Measurements from ENCODE around the gene LGMN. TPM values are rescaled to one million over a fixed set of nuclear protein-coding genes. Genes with fewer than 3 reads are reported as not detected.

Gene LGMN
- total RNA-seq, 1 donor from 2014 or later = 1.4 TPM

GRCh38 chr14:92710001-92710341 is 38.5 kb downstream of the LGMN start:
- DNase-seq = no peak
- no peaks in the 10 kb centered on the region for H3K27me3 Mint-ChIP-seq
- H3K4me3 Mint-ChIP-seq = no peak overlapping the region
- H3K36me3 Mint-ChIP-seq (ENCODE audit: low read depth) = no peaks in the 10 kb centered on the region
- no peaks in the 10 kb centered on the region for H3K4me1 Mint-ChIP-seq
- no peak overlapping the region for H3K27ac Mint-ChIP-seq
- intact Hi-C loops (cut with micrococcal nuclease) = no loop called here
- H3K9me3 Mint-ChIP-seq = no peaks in the 10 kb centered on the region

DNA sequence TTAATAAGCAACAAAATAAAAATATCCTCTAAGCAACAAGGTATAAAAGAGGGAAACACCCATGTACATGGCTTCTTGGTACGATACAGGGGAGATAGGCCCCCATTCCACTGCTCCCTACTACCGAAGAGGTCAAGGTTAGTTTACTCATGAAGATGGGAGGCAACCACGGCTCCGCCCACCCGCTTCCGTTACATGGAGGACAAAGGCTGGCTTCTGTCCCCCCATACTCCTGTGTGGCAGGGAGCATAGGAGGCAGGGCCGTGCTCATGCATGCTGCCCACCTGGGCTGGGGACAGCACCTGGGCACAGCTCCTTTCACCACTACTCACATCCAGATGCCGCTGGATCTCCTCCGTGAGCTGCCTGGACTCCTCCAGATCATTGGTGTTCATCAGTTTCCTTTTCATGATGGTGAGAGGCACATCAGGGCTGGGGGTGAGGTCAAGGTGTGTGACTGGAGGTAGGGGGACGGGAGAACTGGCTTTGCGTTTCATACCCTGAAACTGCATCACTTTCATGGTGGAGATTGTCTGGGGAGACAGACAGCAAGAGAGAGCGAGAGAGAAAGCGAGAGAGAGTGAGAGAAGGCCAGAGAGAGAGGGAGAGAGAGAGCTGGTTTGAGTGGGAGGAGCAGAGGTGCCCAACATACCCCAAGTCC is 39.0 kb downstream of the LGMN start:
- no peak for DNase-seq
- no peak overlapping the region for H3K4me3 Mint-ChIP-seq
- H3K36me3 Mint-ChIP-seq (ENCODE audit: low read depth) = no peaks in the 10 kb centered on the region
- no peak overlapping the region for H3K27ac Mint-ChIP-seq
- intact Hi-C loops (cut with micrococcal nuclease) = no loop called here
- H3K9me3 Mint-ChIP-seq = no peaks in the 10 kb centered on the region
- peaks cover 4% of the 10 kb centered on the region for H3K27me3 Mint-ChIP-seq
- no peaks in the 10 kb centered on the region for H3K4me1 Mint-ChIP-seq

DNA sequence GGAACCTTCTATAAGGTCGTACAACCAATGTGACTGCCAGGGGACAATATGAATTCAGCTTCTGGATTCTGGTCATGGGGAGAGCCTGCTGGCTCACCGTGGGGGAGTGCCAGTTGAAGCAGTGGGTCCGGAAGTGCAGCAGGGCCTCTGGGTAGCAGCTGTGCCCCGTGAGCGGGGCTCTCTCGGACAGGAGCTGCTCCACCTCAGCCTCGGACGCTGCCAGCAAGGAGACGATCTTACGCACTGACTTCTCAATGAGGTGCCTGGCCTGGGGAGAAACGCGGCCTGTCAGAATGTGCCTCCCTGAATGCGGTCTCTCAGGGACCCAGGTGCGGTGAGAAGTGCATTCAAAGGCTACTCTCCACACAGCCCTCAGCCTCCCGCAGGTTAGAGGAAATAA is 42.0 kb downstream of the LGMN start:
- Mint-ChIP-seq H3K36me3 (ENCODE audit: low read depth) (no peaks in the 10 kb centered on the region), H3K4me1 (no peaks in the 10 kb centered on the region), H3K9me3 (no peaks in the 10 kb centered on the region), H3K4me3 (no peak overlapping the region), H3K27me3 (peaks cover 6% of the 10 kb centered on the region), H3K27ac (no peak overlapping the region)
- intact Hi-C loops (cut with micrococcal nuclease) = no loop called here
- DNase-seq = no peak

DNA sequence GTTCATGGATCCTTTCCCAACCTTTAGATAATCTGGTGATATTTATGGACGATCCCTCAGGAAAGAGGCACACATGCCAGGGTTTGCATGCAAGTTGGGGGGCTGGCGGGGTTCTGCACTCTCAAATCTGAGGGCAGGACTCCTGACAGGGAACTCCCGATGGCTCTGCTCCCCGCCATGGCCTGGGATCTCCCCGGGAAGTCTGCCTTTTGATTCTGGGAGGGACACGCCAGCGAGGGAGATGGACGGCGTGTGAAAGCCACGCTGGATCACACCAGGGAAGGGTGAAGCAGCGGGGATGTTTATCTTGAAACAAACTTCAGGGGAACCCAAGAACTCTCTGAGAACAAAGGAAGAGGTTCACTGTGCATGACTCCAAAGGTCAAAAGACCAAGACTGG is 43.6 kb downstream of the LGMN start:
- no peak overlapping the region for H3K4me3 Mint-ChIP-seq
- peaks cover 13% of the 10 kb centered on the region for H3K27me3 Mint-ChIP-seq
- H3K27ac Mint-ChIP-seq = no peak overlapping the region
- no peaks in the 10 kb centered on the region for H3K9me3 Mint-ChIP-seq
- no peaks in the 10 kb centered on the region for H3K36me3 Mint-ChIP-seq (ENCODE audit: low read depth)
- intact Hi-C loops (cut with micrococcal nuclease) = no loop called here
- DNase-seq = no peak
- H3K4me1 Mint-ChIP-seq = no peaks in the 10 kb centered on the region

DNA sequence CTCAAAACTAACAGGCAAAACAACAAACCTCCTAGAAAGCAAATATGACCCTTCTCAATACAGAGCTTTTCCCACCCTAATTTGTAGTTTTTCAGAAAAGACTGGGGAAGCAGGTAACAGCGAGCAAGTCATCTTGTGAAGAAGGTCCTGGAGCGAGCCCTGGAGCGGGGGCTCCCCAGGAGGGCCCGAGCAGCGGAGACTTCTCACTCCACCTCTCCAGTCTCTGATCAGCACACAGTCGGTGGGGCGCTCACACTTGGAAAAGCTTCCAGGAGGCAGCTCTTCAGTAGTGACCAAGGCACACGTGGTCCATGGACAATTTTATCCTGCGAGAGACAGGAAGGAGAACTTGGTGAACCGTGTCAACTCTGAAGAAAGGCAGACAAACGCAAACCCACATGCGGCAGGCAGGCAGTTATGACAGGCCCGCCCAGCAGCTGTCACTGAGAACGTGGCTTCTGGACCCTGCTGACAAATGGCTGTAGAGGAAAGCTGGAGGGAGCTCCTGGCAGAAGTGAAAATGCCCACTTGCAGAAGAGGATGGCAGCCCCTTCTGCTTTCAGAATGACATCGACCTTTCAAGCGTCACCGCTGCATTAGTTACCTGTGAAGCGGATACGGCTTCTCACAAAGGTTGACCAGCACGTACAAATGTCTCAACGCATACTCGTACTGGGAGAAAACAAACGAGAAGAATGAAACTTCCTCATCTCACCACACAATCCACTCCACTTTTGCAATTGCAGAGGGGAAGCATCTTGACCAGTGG is 44.2 kb downstream of the LGMN start:
- intact Hi-C loops (cut with micrococcal nuclease) = no loop called here
- H3K4me3 Mint-ChIP-seq = no peak overlapping the region
- no peaks in the 10 kb centered on the region for H3K9me3 Mint-ChIP-seq
- H3K27ac Mint-ChIP-seq = no peak overlapping the region
- peaks cover 13% of the 10 kb centered on the region for H3K27me3 Mint-ChIP-seq
- DNase-seq = no peak
- H3K4me1 Mint-ChIP-seq = no peaks in the 10 kb centered on the region
- no peaks in the 10 kb centered on the region for H3K36me3 Mint-ChIP-seq (ENCODE audit: low read depth)

- Mint-ChIP-seq H3K4me1 (no peaks in the 10 kb centered on the region), H3K9me3 (no peaks in the 10 kb centered on the region), H3K27me3 (peaks cover 13% of the 10 kb centered on the region), H3K36me3 (ENCODE audit: low read depth) (no peaks in the 10 kb centered on the region), H3K4me3 (no peak overlapping the region), H3K27ac (no peak overlapping the region)
- intact Hi-C loops (cut with micrococcal nuclease) = no loop called here
- no peak for DNase-seq
These were observed 44.9 kb downstream of the LGMN start for GRCh38 chr14:92703516-92703915.

DNA sequence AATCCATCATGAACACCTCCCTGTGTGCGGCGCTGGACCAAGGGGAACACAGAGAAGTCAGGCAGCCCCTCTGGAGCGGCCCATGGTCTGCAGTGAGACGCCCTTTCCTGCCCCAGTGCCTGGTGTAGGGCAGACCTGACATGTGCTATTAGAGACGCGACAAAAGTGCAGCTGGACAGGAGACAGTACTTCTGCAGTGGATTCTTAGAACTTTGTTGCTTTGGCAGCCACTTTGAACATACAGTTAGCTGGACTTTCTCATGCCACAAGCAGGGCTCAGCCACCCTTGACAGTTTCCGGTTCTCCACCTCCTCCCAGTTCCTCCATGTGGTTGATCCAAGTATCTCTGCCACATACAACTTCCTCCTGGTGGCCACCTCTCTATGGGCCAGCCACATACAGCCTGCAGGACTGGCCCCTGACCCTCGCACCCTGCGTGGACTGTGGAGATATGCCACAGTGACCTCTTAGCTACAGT is 45.9 kb downstream of the LGMN start:
- peaks cover 16% of the 10 kb centered on the region for H3K27me3 Mint-ChIP-seq
- H3K4me1 Mint-ChIP-seq = no peaks in the 10 kb centered on the region
- DNase-seq = no peak
- intact Hi-C loops (cut with micrococcal nuclease) = no loop called here
- no peak overlapping the region for H3K4me3 Mint-ChIP-seq
- H3K36me3 Mint-ChIP-seq (ENCODE audit: low read depth) = no peaks in the 10 kb centered on the region
- no peak overlapping the region for H3K27ac Mint-ChIP-seq
- no peaks in the 10 kb centered on the region for H3K9me3 Mint-ChIP-seq

DNA sequence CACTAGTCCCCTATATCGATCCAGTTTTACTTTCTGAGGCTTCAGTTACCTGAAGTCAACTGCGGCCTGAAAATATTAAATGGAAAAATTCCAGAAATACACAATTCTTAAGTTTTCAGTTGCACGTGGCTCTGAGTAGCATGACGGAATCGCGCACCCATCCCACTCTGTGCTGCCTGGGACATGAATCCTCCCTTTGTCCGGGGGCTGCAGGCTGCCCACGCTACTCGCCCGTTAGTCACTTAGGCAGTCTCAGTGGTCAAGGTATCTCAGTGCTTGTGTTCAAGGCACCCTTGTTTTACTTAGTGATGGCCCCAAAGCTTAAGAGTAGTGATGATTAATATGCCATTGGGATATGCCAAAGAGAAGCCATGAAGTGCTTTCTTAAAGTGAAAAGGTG is 46.6 kb downstream of the LGMN start:
- no peak overlapping the region for H3K4me3 Mint-ChIP-seq
- H3K27ac Mint-ChIP-seq = no peak overlapping the region
- H3K4me1 Mint-ChIP-seq = no peaks in the 10 kb centered on the region
- no peaks in the 10 kb centered on the region for H3K36me3 Mint-ChIP-seq (ENCODE audit: low read depth)
- peaks cover 21% of the 10 kb centered on the region for H3K27me3 Mint-ChIP-seq
- DNase-seq = no peak
- intact Hi-C loops (cut with micrococcal nuclease) = no loop called here
- H3K9me3 Mint-ChIP-seq = no peaks in the 10 kb centered on the region

- no peaks in the 10 kb centered on the region for H3K36me3 Mint-ChIP-seq (ENCODE audit: low read depth)
- H3K27ac Mint-ChIP-seq = no peak overlapping the region
- intact Hi-C loops (cut with micrococcal nuclease) = no loop called here
- H3K4me1 Mint-ChIP-seq = no peaks in the 10 kb centered on the region
- no peak for DNase-seq
- H3K27me3 Mint-ChIP-seq = peaks cover 31% of the 10 kb centered on the region
- H3K4me3 Mint-ChIP-seq = no peak overlapping the region
- no peaks in the 10 kb centered on the region for H3K9me3 Mint-ChIP-seq
These were observed 50.0 kb downstream of the LGMN start for GRCh38 chr14:92698393-92698792.

DNA sequence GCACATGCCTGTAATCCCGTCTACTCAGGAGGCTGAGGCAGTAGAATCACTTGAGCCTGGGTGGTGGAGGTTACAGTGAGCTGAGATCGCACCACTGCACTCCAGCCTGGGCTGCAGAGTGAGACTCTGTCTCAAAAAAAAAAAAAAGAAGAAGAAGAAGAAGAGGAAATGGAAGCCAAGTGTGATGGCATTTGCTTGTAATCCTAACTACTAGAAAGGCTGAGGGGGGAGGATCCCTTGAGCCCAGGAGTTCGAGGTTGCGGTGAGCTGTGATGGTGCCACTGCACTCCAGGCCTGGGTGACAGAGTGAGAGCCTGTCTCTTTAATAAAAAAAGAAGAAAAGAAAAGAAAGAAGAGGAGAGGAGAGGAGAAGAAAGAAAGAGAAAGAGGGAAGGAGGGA is 52.1 kb downstream of the LGMN start:
- no peak for DNase-seq
- Mint-ChIP-seq H3K27ac (no peak overlapping the region), H3K9me3 (no peaks in the 10 kb centered on the region), H3K4me3 (no peak overlapping the region), H3K27me3 (peaks cover 29% of the 10 kb centered on the region), H3K4me1 (peaks cover 7% of the 10 kb centered on the region), H3K36me3 (ENCODE audit: low read depth) (no peaks in the 10 kb centered on the region)
- intact Hi-C loops (cut with micrococcal nuclease) = no loop called here

- Mint-ChIP-seq H3K4me3 (no peak overlapping the region), H3K27me3 (peaks cover 24% of the 10 kb centered on the region), H3K27ac (no peak overlapping the region), H3K36me3 (ENCODE audit: low read depth) (no peaks in the 10 kb centered on the region), H3K9me3 (no peaks in the 10 kb centered on the region), H3K4me1 (peaks cover 7% of the 10 kb centered on the region)
- no peak for DNase-seq
- intact Hi-C loops (cut with micrococcal nuclease) = no loop called here
These were observed 52.9 kb downstream of the LGMN start for GRCh38 chr14:92695562-92695961.

- no peaks in the 10 kb centered on the region for H3K36me3 Mint-ChIP-seq (ENCODE audit: low read depth)
- no peak for DNase-seq
- peaks cover 7% of the 10 kb centered on the region for H3K4me1 Mint-ChIP-seq
- intact Hi-C loops (cut with micrococcal nuclease) = no loop called here
- no peaks in the 10 kb centered on the region for H3K9me3 Mint-ChIP-seq
- H3K4me3 Mint-ChIP-seq = no peak overlapping the region
- no peak overlapping the region for H3K27ac Mint-ChIP-seq
- H3K27me3 Mint-ChIP-seq = peaks cover 22% of the 10 kb centered on the region
These were observed 53.6 kb downstream of the LGMN start for GRCh38 chr14:92694807-92695206.

DNA sequence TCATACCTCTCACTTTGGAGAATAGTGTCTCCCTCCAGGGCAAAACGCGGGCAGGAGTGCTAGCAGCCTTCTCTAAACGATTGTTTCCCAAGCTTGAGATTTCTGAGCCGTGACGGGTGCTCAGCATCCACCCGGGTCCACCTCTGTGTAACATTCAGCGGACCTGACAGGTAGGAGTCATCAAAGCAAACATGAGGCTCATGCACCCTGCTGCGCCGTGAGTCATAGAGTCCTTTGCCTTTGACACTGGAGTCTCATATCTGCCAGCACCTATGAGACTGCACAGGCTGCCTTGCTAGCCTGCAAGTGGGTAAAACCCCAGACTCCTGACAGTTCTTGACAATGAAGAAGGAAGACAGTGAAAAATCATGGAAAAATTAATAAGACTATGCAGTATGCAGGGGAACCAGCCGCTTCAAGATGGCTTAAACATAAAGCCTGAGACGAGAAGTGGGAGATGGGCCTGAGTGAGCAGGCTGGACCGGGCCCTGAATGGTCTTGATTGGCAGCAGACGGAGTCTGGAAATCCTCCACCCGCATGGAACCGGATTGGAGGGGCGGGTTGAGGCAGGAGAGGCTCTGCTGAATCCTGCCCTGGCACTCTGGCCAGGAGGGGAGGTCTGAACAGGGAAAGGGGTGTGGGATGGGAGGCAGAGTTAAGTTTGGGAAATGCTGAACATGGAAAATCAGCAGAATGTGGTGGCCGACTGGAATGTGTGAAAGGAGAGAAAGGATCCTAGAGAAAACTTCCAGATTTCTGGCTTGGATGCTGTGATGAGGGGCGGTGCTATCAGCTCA is 54.2 kb downstream of the LGMN start:
- Mint-ChIP-seq H3K27me3 (peaks cover 22% of the 10 kb centered on the region), H3K36me3 (ENCODE audit: low read depth) (no peaks in the 10 kb centered on the region), H3K27ac (no peak overlapping the region), H3K4me3 (no peak overlapping the region), H3K4me1 (peaks cover 7% of the 10 kb centered on the region), H3K9me3 (no peaks in the 10 kb centered on the region)
- DNase-seq = no peak
- intact Hi-C loops (cut with micrococcal nuclease) = no loop called here

- Mint-ChIP-seq H3K36me3 (ENCODE audit: low read depth) (peaks cover 3% of the 10 kb centered on the region), H3K9me3 (no peaks in the 10 kb centered on the region), H3K4me3 (no peak overlapping the region), H3K27ac (no peak overlapping the region), H3K27me3 (peaks cover 22% of the 10 kb centered on the region), H3K4me1 (peaks cover 7% of the 10 kb centered on the region)
- DNase-seq = no peak
- intact Hi-C loops (cut with micrococcal nuclease) = no loop called here
These were observed 55.6 kb downstream of the LGMN start for GRCh38 chr14:92692822-92693226.

Measured in activated CD4-positive, alpha-beta T cell treated with anti-CD3 and anti-CD28 coated beads, Interleukin-2, amount 10 ng/mL, durations not matched to agents 24 days and 14 days (primary cell).